Endothelial cell of umbilical vein (primary cell): ENCODE measurements around the gene PACSIN2. TPM values are rescaled to one million over a fixed set of nuclear protein-coding genes. Genes with fewer than 3 reads are reported as not detected.

ENCODE experiments used
- BruUV-seq: library from RNA; stranded (reverse); fragments of 400-500 nt; replicated peaks from 2 replicates; lab custom pipeline; 2021; lab: Mats Ljungman, UMichigan
- CTCF ChIA-PET: fragments of 300-600, 350-600 bp; sonication (Branson Sonifier 250); formaldehyde crosslinking; loops from one replicate; lab custom pipeline; 2021; ENCODE audit warnings: antibody characterized with exemption, inconsistent platforms; lab: Charles Lee
- POLR2A ChIA-PET: fragments of 300-600, 350-600 bp; sonication (Branson Sonifier 250); formaldehyde crosslinking; loops from one replicate; lab custom pipeline; 2021; ENCODE audit warnings: antibody characterized with exemption, inconsistent platforms; lab: Charles Lee
- DNase-seq: peaks from one replicate; pipeline ENCODE4 v3.0.0-alpha.2; 2011; ENCODE audit warnings: low read depth, low spot score
- FAIRE-seq: peaks from 2 replicates; lab custom pipeline; 2011; peaks lifted over from hg19 to GRCh38; lab: Jason Lieb, UNC
- H2AFZ ChIP-seq: 2 replicates; pipeline ENCODE4 v1.6.0; 2012; ENCODE audit warnings: low read depth, low read length, control low read depth, inconsistent platforms
- H3K27ac ChIP-seq: 2 replicates; pipeline ENCODE4 v1.5.1; 2011; ENCODE audit warnings: low read depth, mild to moderate bottlenecking, control low read depth, low read length, moderate library complexity; ENCODE audit not compliant: insufficient read depth
- H3K27me3 ChIP-seq, 2 experiments: 2 replicates each; pipeline versions ENCODE4 v1.6.0 to v1.6.1; 2011; ENCODE audit warnings: low read length in 2 of 2, mixed read lengths in 1 of 2; ENCODE audit not compliant: control insufficient read depth in 2 of 2, insufficient read depth in 2 of 2
- H3K36me3 ChIP-seq, 2 experiments: 2 replicates in 1 of 2; 3 replicates in 1 of 2; pipeline ENCODE4 v1.5.1; 2011; ENCODE audit warnings: low read length in 2 of 2, mild to moderate bottlenecking in 1 of 2, moderate library complexity in 1 of 2; ENCODE audit not compliant: control insufficient read depth in 2 of 2, insufficient read depth in 2 of 2; ENCODE audit errors: extremely low read depth in 1 of 2
- H3K4me1 ChIP-seq: 3 replicates; pipeline ENCODE4 v1.5.1; 2011; ENCODE audit warnings: mild to moderate bottlenecking, low read length; ENCODE audit not compliant: control insufficient read depth, insufficient read depth; ENCODE audit errors: extremely low read depth
- H3K4me2 ChIP-seq: 2 replicates; pipeline ENCODE4 v1.6.1; 2011; ENCODE audit warnings: low read length, control low read depth, mixed read lengths; ENCODE audit not compliant: insufficient read depth
- H3K4me3 ChIP-seq, 3 experiments: fragments of 200-600 bp in 1 of 3; sonication (generic), shearing (Covaris generic) in 1 of 3; replicated peaks in 1 of 3; 2 replicates each; pipeline ENCODE4 v1.5.1; 2011 to 2016; ENCODE audit warnings: control low read depth in 3 of 3, low read length in 3 of 3, mild to moderate bottlenecking in 2 of 3, inconsistent platforms in 1 of 3, low read depth in 1 of 3, moderate library complexity in 1 of 3; ENCODE audit not compliant: insufficient read depth in 1 of 3
- H3K79me2 ChIP-seq: 2 replicates; pipeline ENCODE4 v1.6.0; 2012; ENCODE audit warnings: low read length, inconsistent platforms; ENCODE audit not compliant: control insufficient read depth, insufficient read depth
- H3K9ac ChIP-seq: replicated peaks from 2 replicates; pipeline ENCODE3; 2011; ENCODE audit warnings: low read length, control low read depth; ENCODE audit not compliant: insufficient read depth; ENCODE audit errors: extremely low read depth
- H3K9me1 ChIP-seq: replicated peaks from 3 replicates; pipeline ENCODE4 v1.6.0; 2011; ENCODE audit warnings: mild to moderate bottlenecking, low read length; ENCODE audit not compliant: control insufficient read depth, insufficient read depth; ENCODE audit errors: extremely low read depth
- H3K9me3 ChIP-seq: replicated peaks from 2 replicates; pipeline ENCODE4 v1.5.1; 2012; ENCODE audit warnings: low read length, inconsistent platforms; ENCODE audit not compliant: control insufficient read depth, insufficient read depth
- H4K20me1 ChIP-seq: replicated peaks from 2 replicates; pipeline ENCODE3; 2011; ENCODE audit warnings: mild to moderate bottlenecking, low read length; ENCODE audit not compliant: control insufficient read depth, insufficient read depth; ENCODE audit errors: extremely low read depth
- EZH2 ChIP-seq: IDR thresholded peaks from 2 replicates; pipeline ENCODE4 v1.6.1; 2012; ENCODE audit warnings: borderline replicate concordance, low read depth, mild to moderate bottlenecking, moderate library complexity, low read length, inconsistent platforms; ENCODE audit not compliant: severe bottlenecking
- FOS ChIP-seq: IDR thresholded peaks from 2 replicates; pipeline ENCODE4 v1.6.1; 2011; ENCODE audit warnings: mild to moderate bottlenecking, low read length, moderate library complexity, borderline replicate concordance; ENCODE audit not compliant: insufficient read depth
- GATA2 ChIP-seq: IDR thresholded peaks from 2 replicates; pipeline ENCODE4 v1.7.0; 2011; ENCODE audit warnings: low read depth, mild to moderate bottlenecking, moderate library complexity, mixed read lengths, low read length; ENCODE audit not compliant: insufficient read length, insufficient read depth
- JUN ChIP-seq: IDR thresholded peaks from 2 replicates; pipeline ENCODE4 v1.6.1; 2011; ENCODE audit warnings: borderline replicate concordance, low read depth; ENCODE audit not compliant: insufficient read length, insufficient read depth
- MYC ChIP-seq: IDR thresholded peaks from one replicate; pipeline ENCODE4 v1.6.1; 2011; ENCODE audit warnings: mild to moderate bottlenecking, low read depth, low read length
- POLR2A ChIP-seq: IDR thresholded peaks from 2 replicates; pipeline ENCODE4 v1.6.1; 2012; ENCODE audit warnings: low read depth, mild to moderate bottlenecking, control low read depth, low read length
- POLR2AphosphoS5 ChIP-seq: IDR thresholded peaks from 2 replicates; pipeline ENCODE4 v1.6.1; 2012; ENCODE audit warnings: low read depth, mild to moderate bottlenecking, control low read depth, low read length, moderate library complexity; ENCODE audit not compliant: insufficient read depth
- dilution Hi-C: fragments of 300-500 bp; cut with MboI; formaldehyde crosslinking; loops from one replicate; pipeline ENCODE4 v1.15.0; 2019; ENCODE audit warnings: low sequenced_read_pairs; ENCODE audit not compliant: extremely low pct_ligation_motif_present
- intact Hi-C: fragments of 100-400 bp; cut with micrococcal nuclease; formaldehyde crosslinking; loops from one replicate; pipeline ENCODE4 v1.10.0; 2022
- polyA plus RNA-seq, 4 experiments: library from polyadenylated mRNA; depleted of rRNA in 3 of 4; stranded (reverse) in 3 of 4; unstranded in 1 of 4; fragments of >200 nt; gene quantifications; 2 replicates each; pipeline versions ENCODE4 v1.2.1 to v1.2.3, GENCODE V29; 2011 to 2012; ENCODE audit warnings: missing spikeins in 1 of 4
- total RNA-seq: library from RNA; stranded (reverse); gene quantifications from 2 replicates; pipeline ENCODE4 v1.2.3, GENCODE V29; 2021
- TF ChIP-seq, protein P1 (sequence below): IDR thresholded peaks from 2 replicates; pipeline ENCODE4 v1.6.1; 2011; ENCODE audit not compliant: insufficient read depth, insufficient read length
- TF ChIP-seq, protein P2 (sequence below), 2 donors: IDR thresholded peaks; 1 replicate in 1 of 2; 2 replicates in 1 of 2; pipeline ENCODE4 v1.5.1; 2011; ENCODE audit warnings: low read length in 2 of 2, mild to moderate bottlenecking in 2 of 2, moderate library complexity in 2 of 2, control low read depth in 1 of 2, inconsistent platforms in 1 of 2, low read depth in 1 of 2; ENCODE audit not compliant: insufficient read depth in 1 of 2; ENCODE audit errors: extremely low read depth in 1 of 2

PACSIN2 gene
- total and polyA plus RNA-seq, 2 donors (not counting 3 experiments of a cell fraction or from before 2014, with no cell fraction given) = 46.2 to 64.5 TPM

DNA sequence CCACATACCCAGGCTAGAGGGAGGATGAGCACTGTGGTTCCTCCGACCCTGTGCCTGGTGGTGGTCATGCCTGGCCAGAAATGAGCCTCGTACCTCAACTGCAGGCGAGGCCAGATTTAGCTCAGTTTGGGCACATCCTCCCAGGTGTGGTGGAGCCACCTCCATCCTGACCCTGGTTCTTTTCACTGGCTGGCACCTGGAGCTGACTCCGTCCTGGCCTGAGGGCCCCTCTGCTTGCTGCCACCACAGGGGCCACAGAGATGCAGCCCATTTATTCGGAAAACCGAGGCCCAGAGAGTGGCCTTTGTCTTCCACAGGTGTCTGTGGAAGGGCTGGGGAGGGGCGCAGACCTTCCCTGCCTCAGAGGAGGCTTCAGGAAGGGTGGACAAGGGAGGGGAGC, 148.8 kb downstream of the PACSIN2 start:
- Histone ChIP-seq H3K4me3 (no peak overlapping the region), H3K79me2 (no peaks in the 10 kb centered on the region), H2AFZ (no peak overlapping the region), H3K9me3 (no peaks in the 10 kb centered on the region), H3K27me3 (no peaks in the 10 kb centered on the region), H3K27ac (no peak overlapping the region), H4K20me1 (no peaks in the 10 kb centered on the region), H3K9me1 (no peaks in the 10 kb centered on the region), H3K4me2 (no peak overlapping the region), H3K36me3 (peaks cover 0 to 7% of the 10 kb centered on the region in 2 experiments), H3K4me1 (no peaks in the 10 kb centered on the region), H3K9ac (no peak overlapping the region)
- dilution Hi-C loops (no loop called here), intact Hi-C loops (loop anchor here (5.0 kb wide), 1 partner anchor 221 kb away; the partner anchor contains the start of gene TTLL1)
- no TSS peak for BruUV-seq
- TF ChIP-seq GATA2 (no peak), FOS (no peak), MYC (no peak), EZH2 (no peak), POLR2A (no peak), POLR2AphosphoS5 (no peak), JUN (no peak)
- TF ChIP-seq, protein P1, sequence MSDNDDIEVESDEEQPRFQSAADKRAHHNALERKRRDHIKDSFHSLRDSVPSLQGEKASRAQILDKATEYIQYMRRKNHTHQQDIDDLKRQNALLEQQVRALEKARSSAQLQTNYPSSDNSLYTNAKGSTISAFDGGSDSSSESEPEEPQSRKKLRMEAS = no peak
- TF ChIP-seq, protein P2, sequence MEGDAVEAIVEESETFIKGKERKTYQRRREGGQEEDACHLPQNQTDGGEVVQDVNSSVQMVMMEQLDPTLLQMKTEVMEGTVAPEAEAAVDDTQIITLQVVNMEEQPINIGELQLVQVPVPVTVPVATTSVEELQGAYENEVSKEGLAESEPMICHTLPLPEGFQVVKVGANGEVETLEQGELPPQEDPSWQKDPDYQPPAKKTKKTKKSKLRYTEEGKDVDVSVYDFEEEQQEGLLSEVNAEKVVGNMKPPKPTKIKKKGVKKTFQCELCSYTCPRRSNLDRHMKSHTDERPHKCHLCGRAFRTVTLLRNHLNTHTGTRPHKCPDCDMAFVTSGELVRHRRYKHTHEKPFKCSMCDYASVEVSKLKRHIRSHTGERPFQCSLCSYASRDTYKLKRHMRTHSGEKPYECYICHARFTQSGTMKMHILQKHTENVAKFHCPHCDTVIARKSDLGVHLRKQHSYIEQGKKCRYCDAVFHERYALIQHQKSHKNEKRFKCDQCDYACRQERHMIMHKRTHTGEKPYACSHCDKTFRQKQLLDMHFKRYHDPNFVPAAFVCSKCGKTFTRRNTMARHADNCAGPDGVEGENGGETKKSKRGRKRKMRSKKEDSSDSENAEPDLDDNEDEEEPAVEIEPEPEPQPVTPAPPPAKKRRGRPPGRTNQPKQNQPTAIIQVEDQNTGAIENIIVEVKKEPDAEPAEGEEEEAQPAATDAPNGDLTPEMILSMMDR (IDR thresholded peaks at IDR 0.05; ENCODE audit: extremely low read depth in 1 of 2, insufficient read depth in 1 of 2, low read depth in 1 of 2, low read length in 2 of 2) = no peak
- POLR2A ChIA-PET = no interaction called here
- CTCF ChIA-PET = interaction anchor here (0.6 kb wide), 1 partner anchor 226 kb away, joined by 4 read pairs; no protein-coding TSS in a partner anchor
- DNase-seq (no peak), FAIRE-seq (no peak)
